GM21423 (cell line): ENCODE measurements around the gene MTMR6.
"Not testable (repeated sequence)": the region's sequence is repeated elsewhere in the genome, so short reads cannot be mapped to it uniquely, and the experiment has no call there.

Experiments
- ATAC-seq: cut with Tn5 transposase; IDR thresholded peaks from one replicate; pipeline ENCODE4 v1.9.1; 2021; ENCODE audit warnings: mild to moderate bottlenecking, moderate library complexity; ENCODE audit not compliant: unreplicated experiment

The MTMR6 gene

GRCh38 chr13:25286969-25287961, at the start of gene MTMR6:
TSS of gene MTMR6 (minus strand) at chr13:25287488. CDS start at chr13:25287247, 241 bp downstream.
- ATAC-seq: peak; percentile 97

GRCh38 chr13:25335856-25336255, 48.6 kb upstream of the MTMR6 start:
- ATAC-seq: no peak

- ATAC-seq: no peak
Observed at GRCh38 chr13:25330541-25330940, 43.3 kb upstream of the MTMR6 start.

GRCh38 chr13:25329706-25330105, 42.4 kb upstream of the MTMR6 start:
- no peak for ATAC-seq

GRCh38 chr13:25324100-25324499, 36.8 kb upstream of the MTMR6 start:
- no peak for ATAC-seq

GRCh38 chr13:25319771-25320170, 32.5 kb upstream of the MTMR6 start:
- ATAC-seq: no peak

- not testable (repeated sequence) for ATAC-seq
Observed at GRCh38 chr13:25318946-25319345, 31.7 kb upstream of the MTMR6 start.

- no peak for ATAC-seq
Observed at GRCh38 chr13:25310891-25311290, 23.6 kb upstream of the MTMR6 start.

GRCh38 chr13:25306671-25307464, 19.6 kb upstream of the MTMR6 start:
- ATAC-seq: no peak

GRCh38 chr13:25302121-25302520, 14.8 kb upstream of the MTMR6 start:
- ATAC-seq: no peak

GRCh38 chr13:25301347-25302113, 14.2 kb upstream of the MTMR6 start, which contains the start of gene NUP58:
TSS of gene NUP58 (plus strand) at chr13:25301625. CDS start at chr13:25301774, 149 bp downstream.
- ATAC-seq: peak; percentile 96

GRCh38 chr13:25300861-25301346, 13.6 kb upstream of the MTMR6 start:
- ATAC-seq: peak; percentile 27

GRCh38 chr13:25295701-25296100, 8.4 kb upstream of the MTMR6 start:
- no peak for ATAC-seq

GRCh38 chr13:25295228-25295627, 7.9 kb upstream of the MTMR6 start:
- ATAC-seq: no peak

- ATAC-seq: no peak
Observed at GRCh38 chr13:25292301-25292700, 5.0 kb upstream of the MTMR6 start.

- no peak for ATAC-seq
Observed at GRCh38 chr13:25291691-25292090, 4.4 kb upstream of the MTMR6 start.

GRCh38 chr13:25288966-25289365, 1.7 kb upstream of the MTMR6 start:
- no peak for ATAC-seq

- no peak for ATAC-seq
Observed at GRCh38 chr13:25286308-25286968, 850 bp downstream of the MTMR6 start.

- peak; percentile 17 for ATAC-seq
Observed at GRCh38 chr13:25281935-25282332, 5.4 kb downstream of the MTMR6 start.
